OCI-LY7 (cell line): ENCODE results near the gene GDPD2. TPM values are rescaled to one million over a fixed set of nuclear protein-coding genes. Genes with fewer than 3 reads are reported as not detected.

Source experiments
- BruUV-seq: library from RNA; stranded (reverse); fragments of 400-500 nt; replicated peaks from 2 replicates; lab custom pipeline; 2021; lab: Mats Ljungman, UMichigan
- CTCF ChIA-PET: fragments of 300-600 bp; sonication (Branson Sonifier 250); formaldehyde crosslinking; loops from one replicate; lab custom pipeline; 2022; ENCODE audit warnings: antibody characterized with exemption; ENCODE audit not compliant: unreplicated experiment; lab: Charles Lee
- POLR2A ChIA-PET: fragments of 300-600 bp; sonication (Branson Sonifier 250); formaldehyde crosslinking; loops from one replicate; lab custom pipeline; 2022; ENCODE audit warnings: antibody characterized with exemption; lab: Charles Lee
- DNase-seq: peaks from one replicate; pipeline ENCODE4 v3.0.0-alpha.2; 2015; ENCODE audit warnings: low spot score
- H2AFZ ChIP-seq: fragments of 200-600 bp; sonication (generic), shearing (Covaris generic); 2 replicates; pipeline ENCODE4 v1.6.1; 2014; ENCODE audit warnings: mild to moderate bottlenecking, antibody characterized with exemption, low read length, moderate library complexity
- H3K27ac ChIP-seq: fragments of 200-600 bp; sonication (generic); 2 replicates; pipeline ENCODE4 v1.5.1; 2014; ENCODE audit warnings: mixed run types, low read depth, mild to moderate bottlenecking, moderate library complexity, low read length, inconsistent platforms; ENCODE audit not compliant: poor library complexity, severe bottlenecking
- H3K36me3 ChIP-seq: fragments of 200-600 bp; sonication (generic); 2 replicates; pipeline ENCODE4 v1.6.1; 2014; ENCODE audit warnings: mild to moderate bottlenecking, antibody characterized with exemption, low read length, moderate library complexity, mixed read lengths; ENCODE audit not compliant: insufficient read depth
- H3K4me1 ChIP-seq: fragments of 200-600 bp; sonication (generic); 2 replicates; pipeline ENCODE4 v1.5.1; 2014; ENCODE audit warnings: mild to moderate bottlenecking, low read length; ENCODE audit not compliant: insufficient read depth, poor library complexity, severe bottlenecking
- H3K4me2 ChIP-seq: fragments of 200-600 bp; sonication (generic); 2 replicates; pipeline ENCODE4 v1.6.1; 2014; ENCODE audit warnings: mild to moderate bottlenecking, low read length
- H3K4me3 ChIP-seq: fragments of 200-600 bp; sonication (generic); 2 replicates; pipeline ENCODE4 v1.5.1; 2014; ENCODE audit warnings: mild to moderate bottlenecking, low read depth, low read length; ENCODE audit not compliant: poor library complexity, severe bottlenecking
- H3K79me2 ChIP-seq: fragments of 200-600 bp; sonication (generic); 2 replicates; pipeline ENCODE4 v1.6.1; 2016; ENCODE audit warnings: low read depth, mild to moderate bottlenecking, low read length, moderate library complexity, mixed read lengths; ENCODE audit not compliant: insufficient read depth
- H3K9me2 ChIP-seq: fragments of 200-600 bp; sonication (generic); 2 replicates; pipeline ENCODE4 v1.6.1; 2016; ENCODE audit warnings: mild to moderate bottlenecking, low read length, mixed read lengths; ENCODE audit not compliant: insufficient read depth
- H3K9me3 ChIP-seq: fragments of 200-600 bp; sonication (generic); 2 replicates; pipeline ENCODE4 v1.6.1; 2014; ENCODE audit warnings: mild to moderate bottlenecking, mixed run types, low read length, mixed read lengths
- H4K20me1 ChIP-seq: fragments of 200-600 bp; sonication (generic); 2 replicates; pipeline ENCODE4 v1.6.1; 2014; ENCODE audit warnings: mild to moderate bottlenecking, antibody characterized with exemption, low read length, moderate library complexity, mixed read lengths; ENCODE audit not compliant: insufficient read depth
- EZH2phosphoT487 ChIP-seq: fragments of 200-600 bp; sonication (generic); IDR thresholded peaks from 2 replicates; pipeline ENCODE4 v1.6.1; 2018; ENCODE audit warnings: low read depth, borderline replicate concordance, mild to moderate bottlenecking, mixed run types, antibody characterized with exemption, low read length, moderate library complexity, mixed read lengths
- intact Hi-C: fragments of 100-400 bp; cut with micrococcal nuclease; formaldehyde crosslinking; loops from one replicate; pipeline ENCODE4 v1.10.0; 2022; ENCODE audit not compliant: unreplicated experiment
- total RNA-seq, 2 experiments: library from RNA; depleted of rRNA in 1 of 2; stranded (reverse); fragments of >200 nt in 1 of 2; shearing (Covaris generic) in 1 of 2; gene quantifications; 2 replicates each; pipeline ENCODE4 v1.2.3, GENCODE V29; 2014 to 2022
- TF ChIP-seq, protein P1 (sequence below): fragments of 200-600 bp; sonication (generic); conservative IDR thresholded peaks from 2 replicates; pipeline ENCODE4 v1.5.1; 2014; ENCODE audit warnings: mild to moderate bottlenecking, antibody characterized with exemption, low read length, moderate library complexity, mixed read lengths

Gene GDPD2
- total RNA-seq, 2 experiments from 2014 or later, result 0.16 TPM; not detected in 1

DNA sequence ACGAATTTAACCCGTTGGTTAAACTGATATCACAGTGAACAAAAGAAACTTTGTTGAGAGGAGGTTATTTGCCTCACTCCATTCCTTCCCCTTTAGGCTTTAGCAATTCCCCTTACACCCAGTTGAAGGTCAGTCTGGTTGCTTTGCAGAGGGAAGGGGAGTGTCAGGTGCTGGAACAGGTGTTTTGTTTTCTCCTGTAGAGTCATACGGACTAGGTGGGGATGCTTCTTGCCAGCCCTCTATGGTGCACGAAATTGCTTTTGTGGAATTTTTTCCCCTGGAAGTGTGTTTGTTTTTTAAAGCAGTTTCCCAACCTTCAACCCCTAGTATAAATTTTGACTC lies 54.6 kb downstream of the GDPD2 start:
- intact Hi-C loops, result no loop called here
- no peak overlapping the region for H3K27ac ChIP-seq
- no peaks in the 10 kb centered on the region for H3K4me1 ChIP-seq
- DNase-seq, result no peak
- no peaks in the 10 kb centered on the region for H3K9me3 ChIP-seq
- H3K36me3 ChIP-seq, result no peaks in the 10 kb centered on the region
- H3K4me2 ChIP-seq, result no peak overlapping the region
- no peak overlapping the region for H3K4me3 ChIP-seq
- no peaks in the 10 kb centered on the region for H3K9me2 ChIP-seq
- no peaks in the 10 kb centered on the region for H4K20me1 ChIP-seq
- ChIA-PET POLR2A (interaction anchor here (0.9 kb wide), 1 partner anchor 28 kb away, joined by 3 read pairs; no protein-coding TSS in a partner anchor), CTCF (no interaction called here)
- TF ChIP-seq, protein P1, sequence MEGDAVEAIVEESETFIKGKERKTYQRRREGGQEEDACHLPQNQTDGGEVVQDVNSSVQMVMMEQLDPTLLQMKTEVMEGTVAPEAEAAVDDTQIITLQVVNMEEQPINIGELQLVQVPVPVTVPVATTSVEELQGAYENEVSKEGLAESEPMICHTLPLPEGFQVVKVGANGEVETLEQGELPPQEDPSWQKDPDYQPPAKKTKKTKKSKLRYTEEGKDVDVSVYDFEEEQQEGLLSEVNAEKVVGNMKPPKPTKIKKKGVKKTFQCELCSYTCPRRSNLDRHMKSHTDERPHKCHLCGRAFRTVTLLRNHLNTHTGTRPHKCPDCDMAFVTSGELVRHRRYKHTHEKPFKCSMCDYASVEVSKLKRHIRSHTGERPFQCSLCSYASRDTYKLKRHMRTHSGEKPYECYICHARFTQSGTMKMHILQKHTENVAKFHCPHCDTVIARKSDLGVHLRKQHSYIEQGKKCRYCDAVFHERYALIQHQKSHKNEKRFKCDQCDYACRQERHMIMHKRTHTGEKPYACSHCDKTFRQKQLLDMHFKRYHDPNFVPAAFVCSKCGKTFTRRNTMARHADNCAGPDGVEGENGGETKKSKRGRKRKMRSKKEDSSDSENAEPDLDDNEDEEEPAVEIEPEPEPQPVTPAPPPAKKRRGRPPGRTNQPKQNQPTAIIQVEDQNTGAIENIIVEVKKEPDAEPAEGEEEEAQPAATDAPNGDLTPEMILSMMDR, result no peak
- TF ChIP-seq EZH2phosphoT487, result no peak
- no peak overlapping the region for H2AFZ ChIP-seq
- BruUV-seq, result no TSS peak
- H3K79me2 ChIP-seq, result no peaks in the 10 kb centered on the region

DNA sequence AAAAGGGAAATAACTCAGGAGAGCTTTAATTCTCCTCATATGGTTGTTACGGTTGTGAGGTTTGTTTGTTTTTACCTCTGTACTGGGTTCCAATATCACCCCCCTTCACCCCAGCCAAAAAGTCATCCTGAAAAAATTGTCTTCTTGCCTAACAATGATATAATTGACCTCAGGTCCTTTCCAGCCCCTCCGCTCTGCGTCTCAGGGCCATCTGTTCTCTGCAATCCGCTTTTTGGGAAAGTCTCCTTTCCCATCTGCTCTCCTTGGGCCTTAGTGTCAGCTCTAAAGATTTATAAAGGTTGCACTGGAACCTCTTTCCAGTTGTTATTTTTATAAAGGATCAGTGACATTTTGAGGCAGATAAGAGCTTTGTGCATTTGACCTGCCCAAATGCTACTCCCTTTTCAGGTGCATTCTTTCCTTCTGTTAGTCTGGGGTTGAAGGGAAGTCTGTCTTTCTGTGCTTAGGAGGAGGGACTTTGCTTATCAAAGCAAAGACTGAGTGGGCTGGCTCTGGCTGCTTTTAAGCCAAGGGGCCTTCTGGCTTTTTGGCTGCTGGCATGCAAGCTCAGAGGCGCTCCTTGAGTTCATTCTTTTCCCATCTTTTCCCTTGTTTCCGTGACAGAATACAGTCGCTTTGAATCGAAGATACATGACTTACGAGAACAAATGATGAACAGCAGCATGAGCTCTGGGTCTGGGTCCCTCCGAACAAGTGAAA lies 55.6 kb downstream of the GDPD2 start:
- POLR2A ChIA-PET, result interaction anchor here (0.9 kb wide), 1 partner anchor 27 kb away, joined by 3 read pairs; no protein-coding TSS in a partner anchor
- no peaks in the 10 kb centered on the region for H4K20me1 ChIP-seq
- H3K4me1 ChIP-seq, result no peaks in the 10 kb centered on the region
- no peak overlapping the region for H2AFZ ChIP-seq
- TF ChIP-seq EZH2phosphoT487, result no peak
- TF ChIP-seq, protein P1, result no peak
- no peak overlapping the region for H3K4me2 ChIP-seq
- no peaks in the 10 kb centered on the region for H3K9me2 ChIP-seq
- CTCF ChIA-PET, result no interaction called here
- no peaks in the 10 kb centered on the region for H3K9me3 ChIP-seq
- no peaks in the 10 kb centered on the region for H3K79me2 ChIP-seq
- no peaks in the 10 kb centered on the region for H3K36me3 ChIP-seq
- no peak overlapping the region for H3K4me3 ChIP-seq
- no TSS peak for BruUV-seq
- no peak overlapping the region for H3K27ac ChIP-seq
- DNase-seq, result no peak
- intact Hi-C loops, result no loop called here

DNA sequence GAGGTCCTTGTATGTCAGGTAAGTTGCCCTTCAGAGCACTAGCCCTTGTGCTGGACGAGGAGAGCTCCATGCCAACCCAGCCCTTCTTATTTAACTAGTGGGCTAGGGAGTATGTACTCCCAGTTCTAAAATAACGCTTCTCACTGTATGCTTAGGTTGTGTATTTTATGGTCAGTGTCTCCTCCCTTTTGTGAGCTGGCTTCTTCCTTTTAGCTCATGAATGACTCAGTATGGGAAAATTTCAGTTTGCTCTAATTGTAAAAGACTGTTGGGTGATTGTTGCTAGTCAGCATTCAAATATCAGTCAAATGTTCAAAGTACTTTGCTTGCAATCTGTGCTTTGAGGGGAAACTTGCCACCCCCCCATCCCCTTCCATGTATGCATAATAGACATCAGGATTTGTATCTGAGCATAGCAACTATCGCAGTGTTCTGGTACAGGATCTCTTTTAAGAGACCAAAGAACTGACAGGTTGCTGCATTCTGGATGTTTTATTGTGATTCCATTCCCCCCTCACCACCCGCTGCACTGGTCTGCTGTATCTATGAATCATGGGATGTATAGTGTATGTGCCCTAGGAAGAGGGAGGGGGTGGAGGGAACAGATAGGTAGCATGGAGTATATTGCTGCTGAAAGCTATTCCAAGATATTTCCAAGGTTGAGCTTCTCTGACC lies 56.3 kb downstream of the GDPD2 start:
- no peak overlapping the region for H3K4me3 ChIP-seq
- no peaks in the 10 kb centered on the region for H3K36me3 ChIP-seq
- no peaks in the 10 kb centered on the region for H4K20me1 ChIP-seq
- H3K79me2 ChIP-seq, result no peaks in the 10 kb centered on the region
- no TSS peak for BruUV-seq
- no peak for DNase-seq
- no peak overlapping the region for H3K4me2 ChIP-seq
- H3K27ac ChIP-seq, result no peak overlapping the region
- H2AFZ ChIP-seq, result no peak overlapping the region
- no peaks in the 10 kb centered on the region for H3K9me2 ChIP-seq
- H3K9me3 ChIP-seq, result no peaks in the 10 kb centered on the region
- CTCF ChIA-PET, result no interaction called here
- no peaks in the 10 kb centered on the region for H3K4me1 ChIP-seq
- TF ChIP-seq, protein P1, result no peak
- no peak for TF ChIP-seq EZH2phosphoT487
- POLR2A ChIA-PET, result no interaction called here
- intact Hi-C loops, result no loop called here
